Measurements from ENCODE around the gene RAC2.
"Not testable (repeated sequence)": the region's sequence is repeated elsewhere in the genome, so short reads cannot be mapped to it uniquely, and the experiment has no call there.

Gene RAC2

DNA sequence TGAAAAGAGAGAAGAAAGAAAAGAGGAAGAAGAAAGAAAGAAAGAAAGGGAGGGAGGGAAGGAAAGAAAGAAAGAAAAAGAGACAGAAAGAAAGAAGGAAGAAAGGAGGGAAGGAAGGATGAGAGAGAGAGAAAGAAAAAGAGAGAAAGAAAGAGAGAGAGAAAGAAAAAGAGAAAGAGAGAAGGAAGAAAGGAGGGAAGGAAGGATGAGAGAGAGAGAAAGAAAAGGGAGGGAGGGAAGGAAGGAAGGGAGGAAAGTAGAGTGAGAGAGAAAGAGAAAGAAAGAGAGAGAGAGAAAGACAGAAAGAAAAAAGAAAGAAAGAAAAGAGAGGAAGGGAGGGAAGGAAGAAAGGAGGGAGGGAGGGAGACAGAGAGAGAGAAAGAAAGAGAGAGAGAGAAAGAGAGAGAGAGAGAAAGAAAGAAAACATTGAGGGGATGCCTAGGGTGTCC lies 11.5 kb upstream of the RAC2 start:
- no peak for DNase-seq (ENCODE audit: low read depth)

GRCh38 chr22:37254867-37255233 lies 10.8 kb upstream of the RAC2 start:
- peak; percentile 66 for DNase-seq (ENCODE audit: low read depth)

- DNase-seq (ENCODE audit: low read depth), result peak; percentile 93
Measured at GRCh38 chr22:37254209-37254866, 10.3 kb upstream of the RAC2 start.

DNA sequence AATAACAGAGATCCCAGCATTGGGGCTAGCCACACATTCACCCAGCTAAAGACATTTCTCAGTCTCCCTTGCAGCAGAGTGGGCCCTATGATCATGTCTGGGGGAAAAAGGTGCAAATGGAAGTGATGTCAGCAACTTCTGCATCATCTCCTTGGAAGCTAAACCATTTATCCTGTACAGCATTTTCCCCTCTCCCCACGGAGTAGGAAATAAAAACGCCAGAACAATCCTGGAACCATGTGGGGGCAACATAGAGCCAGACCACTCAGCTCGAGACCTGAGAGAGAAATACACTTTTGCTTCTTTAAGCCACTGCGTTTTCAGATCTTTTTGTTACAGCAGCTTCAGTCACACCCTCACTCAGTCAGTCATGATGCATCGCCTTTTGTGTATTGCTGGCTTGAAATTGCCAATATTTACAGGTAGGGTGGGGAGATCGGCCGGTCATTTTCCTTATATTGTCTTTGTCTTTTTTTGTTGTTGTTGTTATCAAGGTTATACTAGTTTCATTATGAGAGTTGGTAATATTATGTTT lies 9.1 kb upstream of the RAC2 start:
- peak; percentile 62 for DNase-seq (ENCODE audit: low read depth)

- DNase-seq (ENCODE audit: low read depth), result not testable (repeated sequence)
Measured at GRCh38 chr22:37251836-37252235, 7.8 kb upstream of the RAC2 start.

- DNase-seq (ENCODE audit: low read depth), result no peak
Measured at GRCh38 chr22:37249986-37250385, 5.9 kb upstream of the RAC2 start.

- DNase-seq (ENCODE audit: low read depth), result peak; percentile 62
Measured at GRCh38 chr22:37248251-37248650, 4.2 kb upstream of the RAC2 start.

DNA sequence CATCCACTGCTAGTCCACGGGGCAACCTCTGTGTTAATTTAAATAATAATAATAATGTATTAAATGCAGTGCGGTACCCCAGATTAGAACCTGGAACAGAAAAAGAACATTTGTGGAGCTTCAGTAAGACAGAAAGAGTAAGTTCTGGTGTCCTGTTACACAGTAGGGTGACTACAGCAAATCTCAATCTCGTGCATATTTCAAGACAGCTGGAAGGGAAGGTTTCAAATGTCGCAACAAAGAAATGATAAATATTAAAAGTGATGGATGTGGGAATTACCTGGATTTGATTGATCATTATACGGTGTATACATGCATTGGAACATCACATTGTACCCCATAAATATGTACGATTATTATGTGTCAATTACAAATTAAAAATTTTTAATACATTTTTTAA lies 1.7 kb upstream of the RAC2 start:
- no peak for DNase-seq (ENCODE audit: low read depth)

DNA sequence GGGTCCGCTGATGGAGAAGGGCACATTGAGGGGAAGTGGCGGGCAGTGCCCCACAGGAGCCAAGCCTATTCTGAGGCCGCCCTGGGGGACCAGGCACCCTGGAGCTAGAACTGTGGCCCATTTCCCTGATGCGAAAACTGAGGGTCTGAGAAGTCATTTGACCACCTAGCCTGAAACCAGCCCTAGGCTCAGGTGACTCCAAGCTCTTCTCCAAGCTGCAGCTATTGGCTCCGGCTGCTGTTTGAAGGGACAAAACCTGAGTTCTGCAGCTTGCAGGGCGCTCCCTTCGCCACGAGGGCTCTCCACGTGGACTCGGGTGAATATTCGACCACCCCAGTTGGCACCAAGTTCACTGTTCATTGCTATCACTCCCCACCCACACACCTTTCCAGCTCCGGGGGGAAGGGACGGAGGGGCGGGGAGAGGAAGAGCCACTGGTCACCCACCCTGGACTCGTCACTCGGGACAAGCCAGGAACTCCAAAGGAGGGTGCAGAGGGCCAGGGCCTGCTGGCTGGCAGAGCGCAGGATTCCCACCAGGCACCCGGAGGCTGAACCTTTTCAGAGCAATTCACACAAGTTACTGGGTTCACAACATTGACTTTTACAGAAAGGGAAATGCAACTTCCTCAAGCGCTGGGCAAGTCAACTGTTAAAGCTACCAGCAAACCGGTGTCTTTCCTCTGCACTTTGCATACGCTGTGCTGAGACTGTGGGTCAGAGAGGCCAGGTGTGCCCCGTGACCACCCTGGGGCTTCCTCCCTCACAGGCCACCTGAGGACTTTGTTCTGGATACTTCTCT lies 1.1 kb upstream of the RAC2 start:
- no peak for DNase-seq (ENCODE audit: low read depth)

GRCh38 chr22:37243402-37244113 lies 511 bp downstream of the RAC2 start:
- DNase-seq (ENCODE audit: low read depth), result no peak

DNA sequence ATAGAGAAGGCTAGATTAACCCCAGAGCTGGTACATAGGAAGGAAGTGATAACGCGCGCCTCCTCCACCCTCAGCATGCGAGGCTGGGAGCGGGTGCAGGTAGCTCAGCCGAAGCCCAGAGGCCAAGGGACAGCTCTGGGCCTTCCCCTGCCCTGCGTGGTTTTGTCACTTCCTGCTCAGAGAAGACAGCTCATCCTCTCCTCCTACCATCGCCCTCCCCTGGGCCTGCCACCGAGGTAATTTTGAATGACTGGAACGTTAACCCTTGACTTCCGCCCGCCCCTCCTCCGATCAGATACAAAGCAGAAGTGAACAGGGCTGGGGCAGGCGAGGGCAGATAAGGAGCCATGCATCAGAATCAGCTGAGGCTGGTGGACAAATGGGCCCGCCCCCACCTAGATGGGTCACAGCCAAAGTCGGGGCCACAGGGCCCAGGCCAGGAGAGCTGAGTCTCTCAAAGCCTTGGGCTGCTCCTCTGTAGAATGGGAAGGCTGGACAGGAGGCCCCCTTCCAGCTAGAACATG lies 1.6 kb downstream of the RAC2 start:
- peak; percentile 79 for DNase-seq (ENCODE audit: low read depth)

DNA sequence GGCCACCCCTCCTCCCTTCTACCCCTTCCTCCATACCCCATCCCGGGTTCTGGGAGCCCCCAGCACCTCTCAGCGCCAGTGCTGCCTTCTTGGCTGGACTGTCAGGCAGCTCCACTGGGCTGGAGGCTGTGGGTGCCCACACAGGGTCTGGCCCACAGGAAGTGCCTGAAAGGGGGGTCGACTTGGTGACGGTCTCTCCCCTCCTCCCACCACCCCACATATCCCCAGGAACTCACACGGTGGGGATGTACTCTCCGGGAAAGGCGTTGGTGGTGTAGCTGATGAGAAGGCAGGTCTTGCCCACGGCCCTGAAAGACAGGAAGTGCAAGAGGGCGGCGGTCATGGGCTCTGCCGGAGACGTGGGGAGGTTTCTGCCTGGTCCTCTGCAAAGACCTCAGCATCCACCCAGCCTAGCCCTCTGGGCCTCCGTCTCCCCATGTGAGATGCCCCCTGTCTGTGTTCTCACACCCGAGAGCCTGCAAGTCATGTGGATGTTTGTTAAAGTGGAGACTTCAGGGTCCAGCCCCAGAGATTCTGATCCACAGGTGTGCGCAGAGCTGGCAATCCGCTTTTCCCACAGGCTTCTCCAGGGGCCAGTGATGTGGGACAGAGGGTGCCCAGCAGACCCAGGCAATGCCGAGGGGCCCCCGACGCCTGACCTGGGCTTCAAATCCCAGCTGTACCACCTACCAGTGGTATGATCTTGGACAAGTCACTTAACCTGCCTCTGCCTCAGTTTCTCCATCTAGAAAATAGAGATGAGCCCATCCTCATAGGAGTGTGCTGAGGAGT lies 2.5 kb downstream of the RAC2 start:
- DNase-seq (ENCODE audit: low read depth), result no peak

DNA sequence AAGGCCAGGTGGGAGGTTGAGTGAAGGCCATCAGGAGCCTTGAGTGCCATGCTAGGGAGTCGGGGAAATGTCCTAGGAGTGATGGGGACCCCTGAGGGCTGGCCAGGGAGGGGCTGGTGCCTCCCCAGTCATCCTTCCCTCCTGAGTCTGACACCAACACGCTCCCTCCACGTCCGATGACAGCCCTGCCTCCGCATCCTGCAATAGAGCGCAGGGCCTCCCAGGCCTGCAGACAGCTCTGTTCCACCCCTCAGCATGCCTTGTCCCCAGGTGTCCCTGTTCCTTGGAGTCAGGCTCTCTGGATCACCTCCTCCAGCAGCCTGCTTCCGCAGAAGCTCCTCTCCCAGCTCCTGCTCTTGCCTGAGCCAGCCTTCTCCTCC lies 3.1 kb downstream of the RAC2 start:
- DNase-seq (ENCODE audit: low read depth), result no peak

GRCh38 chr22:37240240-37240940 lies 3.7 kb downstream of the RAC2 start:
- no peak for DNase-seq (ENCODE audit: low read depth)

GRCh38 chr22:37239336-37240239 lies 4.5 kb downstream of the RAC2 start:
- no peak for DNase-seq (ENCODE audit: low read depth)

DNA sequence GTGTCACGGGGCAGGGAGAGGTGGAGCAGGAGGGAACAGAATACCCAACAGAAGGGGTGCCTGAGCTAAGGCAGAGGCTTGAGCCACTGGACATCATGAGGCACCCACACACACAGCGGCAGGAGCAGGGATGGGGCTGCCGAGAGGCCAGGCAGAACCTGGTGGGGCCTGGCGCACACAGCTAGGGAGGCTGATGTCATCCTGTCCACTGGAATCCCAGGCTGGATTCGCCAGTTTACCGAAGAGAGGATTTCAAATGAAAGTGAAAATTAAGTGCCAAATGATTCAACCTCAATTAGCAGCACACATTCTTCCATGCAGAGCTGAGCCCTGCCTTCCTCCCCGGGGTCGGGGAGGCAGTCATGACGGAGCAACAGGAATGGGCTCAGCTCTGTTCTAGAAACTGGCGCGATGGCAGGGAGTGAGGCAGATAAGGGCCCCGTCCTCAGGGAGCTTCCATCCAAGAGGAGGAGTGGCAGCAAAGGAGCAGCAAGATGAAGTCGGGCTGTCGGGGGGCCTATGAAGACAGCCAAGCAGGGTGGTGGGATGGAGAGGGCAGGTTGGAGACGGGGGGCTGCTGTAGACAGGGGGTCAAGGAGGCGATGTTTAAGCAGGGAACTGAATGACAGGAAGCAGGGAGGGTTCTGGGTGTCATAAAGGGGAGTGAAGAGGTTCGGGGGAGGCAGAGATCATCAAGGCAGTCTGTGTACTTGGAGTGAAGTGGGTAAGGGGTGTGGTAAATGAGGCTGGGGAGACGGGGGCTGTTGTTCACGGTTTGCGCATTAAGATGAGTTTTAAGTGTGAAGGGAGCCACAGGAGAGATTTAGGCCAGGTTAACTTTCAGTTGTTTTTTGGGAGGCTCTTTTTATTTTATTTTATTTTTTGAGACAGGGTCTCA lies 6.4 kb downstream of the RAC2 start:
- no peak for DNase-seq (ENCODE audit: low read depth)

GRCh38 chr22:37235897-37236607 lies 8.0 kb downstream of the RAC2 start:
- DNase-seq (ENCODE audit: low read depth), result no peak
